ENCODE measurements around the gene LMNA.
"Not testable (repeated sequence)": the region's sequence is repeated elsewhere in the genome, so short reads cannot be mapped to it uniquely, and the experiment has no call there.

LMNA gene

GRCh38 chr1:156117414-156118176 lies 3.1 kb downstream of the LMNA start:
- H3K4me3 ChIP-seq (ENCODE audit: control insufficient read depth, low read depth, low read length), result peak overlapping the region; percentile 93
- no peak for DNase-seq (ENCODE audit: low read depth)
- TF ChIP-seq CTCF (IDR thresholded peaks at IDR 0.05; ENCODE audit: control insufficient read depth, insufficient read depth, low read depth, low read length, missing control alignments), result no peak

GRCh38 chr1:156118177-156118868 lies 3.8 kb downstream of the LMNA start:
- no peak for DNase-seq (ENCODE audit: low read depth)
- H3K4me3 ChIP-seq (ENCODE audit: control insufficient read depth, low read depth, low read length), result peak overlapping the region; percentile 93
- no peak for TF ChIP-seq CTCF (IDR thresholded peaks at IDR 0.05; ENCODE audit: control insufficient read depth, insufficient read depth, low read depth, low read length, missing control alignments)

- no peak for TF ChIP-seq CTCF (IDR thresholded peaks at IDR 0.05; ENCODE audit: control insufficient read depth, insufficient read depth, low read depth, low read length, missing control alignments)
- DNase-seq (ENCODE audit: low read depth), result no peak
- H3K4me3 ChIP-seq (ENCODE audit: control insufficient read depth, low read depth, low read length), result peak overlapping the region; percentile 42
Measured at GRCh38 chr1:156119503-156120209, 5.1 kb downstream of the LMNA start.

GRCh38 chr1:156120318-156120717 lies 5.8 kb downstream of the LMNA start:
- H3K4me3 ChIP-seq (ENCODE audit: control insufficient read depth, low read depth, low read length), result no peak overlapping the region; the same call in 1 of the 2 replicates
- no peak for TF ChIP-seq CTCF (IDR thresholded peaks at IDR 0.05; ENCODE audit: control insufficient read depth, insufficient read depth, low read depth, low read length, missing control alignments)

GRCh38 chr1:156121005-156121404 lies 6.5 kb downstream of the LMNA start:
- peak overlapping the region; percentile 31 for H3K4me3 ChIP-seq (ENCODE audit: control insufficient read depth, low read depth, low read length)
- not testable (repeated sequence) for DNase-seq (ENCODE audit: low read depth)

More at GRCh38 chr1:156120318-156120717, 5.8 kb downstream of the LMNA start:
- no peak for DNase-seq (ENCODE audit: low read depth)

GRCh38 chr1:156121457-156121856 lies 6.9 kb downstream of the LMNA start:
- peak overlapping the region; percentile 31 for H3K4me3 ChIP-seq (ENCODE audit: control insufficient read depth, low read depth, low read length)
- no peak for TF ChIP-seq CTCF (IDR thresholded peaks at IDR 0.05; ENCODE audit: control insufficient read depth, insufficient read depth, low read depth, low read length, missing control alignments)
- no peak for DNase-seq (ENCODE audit: low read depth)

GRCh38 chr1:156122086-156122485 lies 7.6 kb downstream of the LMNA start:
- TF ChIP-seq CTCF (IDR thresholded peaks at IDR 0.05; ENCODE audit: control insufficient read depth, insufficient read depth, low read depth, low read length, missing control alignments), result no peak
- no peak for DNase-seq (ENCODE audit: low read depth)
- peak overlapping the region; percentile 21 for H3K4me3 ChIP-seq (ENCODE audit: control insufficient read depth, low read depth, low read length)

Data from AG09309 (cell line).